NCI-H446 treated with DMSO at 0.1 percent for 48 hours (cell line): ENCODE measurements around the gene SPSB4.

ENCODE experiments used
- DNase-seq: peaks from one replicate; lab custom pipeline; 2025; lab: John Stamatoyannopoulos, UW

Gene SPSB4

GRCh38 chr3:141152130-141152529, 101.0 kb downstream of the SPSB4 start:
- no peak for DNase-seq

GRCh38 chr3:141152801-141153678, 101.9 kb downstream of the SPSB4 start:
- no peak for DNase-seq

- DNase-seq, result no peak
Measured at GRCh38 chr3:141153679-141153966, 102.5 kb downstream of the SPSB4 start.

- DNase-seq, result no peak
Measured at GRCh38 chr3:141164852-141165251, 113.7 kb downstream of the SPSB4 start.

GRCh38 chr3:141167681-141168080, 116.5 kb downstream of the SPSB4 start:
- DNase-seq, result no peak

- DNase-seq, result no peak
Measured at GRCh38 chr3:141170678-141171295, 119.6 kb downstream of the SPSB4 start.

- no peak for DNase-seq
Measured at GRCh38 chr3:141174674-141175073, 123.5 kb downstream of the SPSB4 start.

GRCh38 chr3:141176775-141177174, 125.6 kb downstream of the SPSB4 start:
- no peak for DNase-seq

- DNase-seq, result no peak
Measured at GRCh38 chr3:141178026-141178425, 126.9 kb downstream of the SPSB4 start.

GRCh38 chr3:141178551-141178950, 127.4 kb downstream of the SPSB4 start:
- no peak for DNase-seq

- DNase-seq, result no peak
Measured at GRCh38 chr3:141179983-141180382, 128.8 kb downstream of the SPSB4 start.

- no peak for DNase-seq
Measured at GRCh38 chr3:141181196-141181595, 130.0 kb downstream of the SPSB4 start.

GRCh38 chr3:141181819-141182218, 130.7 kb downstream of the SPSB4 start:
- DNase-seq, result no peak

GRCh38 chr3:141183606-141184005, 132.5 kb downstream of the SPSB4 start:
- no peak for DNase-seq

GRCh38 chr3:141184430-141184829, 133.3 kb downstream of the SPSB4 start:
- DNase-seq, result no peak

GRCh38 chr3:141191097-141191749, 140.1 kb downstream of the SPSB4 start:
- no peak for DNase-seq

GRCh38 chr3:141192345-141192744, 141.2 kb downstream of the SPSB4 start:
- peak; percentile 87 for DNase-seq

GRCh38 chr3:141193066-141193830, 142.1 kb downstream of the SPSB4 start:
- no peak for DNase-seq
